Neuronal stem cell (in vitro differentiated cells): Measurements from ENCODE around the gene SMG1. TPM values are rescaled to one million over a fixed set of nuclear protein-coding genes. Genes with fewer than 3 reads are reported as not detected.
"Not testable (repeated sequence)": the region's sequence is repeated elsewhere in the genome, so short reads cannot be mapped to it uniquely, and the experiment has no call there.

Source experiments
- DNase-seq: peaks from one replicate; pipeline ENCODE4 v3.0.0-alpha.2; 2013; ENCODE audit warnings: low spot score
- H2AFZ ChIP-seq: one replicate; pipeline ENCODE4 v1.6.1; 2013; ENCODE audit warnings: mild to moderate bottlenecking, low read length, inconsistent platforms
- H2AK5ac ChIP-seq: 2 replicates; pipeline ENCODE4 v1.6.1; 2013; ENCODE audit warnings: low read depth, mild to moderate bottlenecking, inconsistent platforms, low read length, moderate library complexity, mixed read lengths
- H2BK120ac ChIP-seq: 2 replicates; pipeline ENCODE4 v1.6.1; 2013; ENCODE audit warnings: low read depth, mild to moderate bottlenecking, inconsistent platforms, low read length, moderate library complexity, mixed read lengths
- H2BK12ac ChIP-seq: one replicate; pipeline ENCODE4 v1.6.1; 2013; ENCODE audit warnings: low read length, inconsistent platforms
- H2BK15ac ChIP-seq: 2 replicates; pipeline ENCODE4 v1.6.1; 2013; ENCODE audit warnings: mild to moderate bottlenecking, low read length, inconsistent platforms, mixed read lengths
- H2BK5ac ChIP-seq: one replicate; pipeline ENCODE4 v1.6.1; 2013; ENCODE audit warnings: inconsistent platforms, mild to moderate bottlenecking, low read length, moderate library complexity
- H3K14ac ChIP-seq: one replicate; pipeline ENCODE4 v1.6.1; 2013; ENCODE audit warnings: low read length, inconsistent platforms
- H3K18ac ChIP-seq: 2 replicates; pipeline ENCODE4 v1.6.1; 2013; ENCODE audit warnings: low read length, inconsistent platforms
- H3K23ac ChIP-seq: 2 replicates; pipeline ENCODE4 v1.6.1; 2013; ENCODE audit warnings: low read depth, mild to moderate bottlenecking, mixed read lengths, low read length, inconsistent platforms; ENCODE audit not compliant: poor library complexity
- H3K27ac ChIP-seq: replicated peaks from 3 replicates; pipeline ENCODE4 v1.5.1; 2013; ENCODE audit warnings: low read length, inconsistent platforms
- H3K27me3 ChIP-seq, 3 experiments: 2 replicates each; pipeline ENCODE4 v1.6.1; 2013; ENCODE audit warnings: low read length in 3 of 3, mild to moderate bottlenecking in 2 of 3, inconsistent platforms in 1 of 3, low read depth in 1 of 3, mixed read lengths in 1 of 3, moderate library complexity in 1 of 3; ENCODE audit not compliant: control insufficient read depth in 3 of 3, insufficient read depth in 3 of 3
- H3K36me3 ChIP-seq, 2 donors: replicated peaks in 1 of 2; 2 replicates each; pipeline ENCODE4 v1.6.1; 2013; ENCODE audit warnings: low read length in 2 of 2; ENCODE audit not compliant: control insufficient read depth in 2 of 2, insufficient read depth in 2 of 2
- H3K4ac ChIP-seq: 2 replicates; pipeline ENCODE4 v1.6.1; 2013; ENCODE audit warnings: inconsistent platforms, mild to moderate bottlenecking, low read length, moderate library complexity
- H3K4me1 ChIP-seq, 2 donors: 1 replicate in 1 of 2; 2 replicates in 1 of 2; pipeline ENCODE4 v1.6.1; 2013; ENCODE audit warnings: low read length in 2 of 2, low read depth in 1 of 2; ENCODE audit not compliant: control insufficient read depth in 2 of 2, insufficient read depth in 1 of 2
- H3K4me2 ChIP-seq: one replicate; pipeline ENCODE4 v1.6.1; 2013; ENCODE audit warnings: mild to moderate bottlenecking, low read length, inconsistent platforms; ENCODE audit not compliant: insufficient read depth, poor library complexity, severe bottlenecking
- H3K4me3 ChIP-seq, 2 donors: 2 replicates each; pipeline ENCODE4 v1.5.1; 2013; ENCODE audit warnings: low read length in 2 of 2, mild to moderate bottlenecking in 2 of 2, inconsistent platforms in 1 of 2, moderate library complexity in 1 of 2
- H3K79me1 ChIP-seq: one replicate; pipeline ENCODE4 v1.6.1; 2013; ENCODE audit warnings: low read depth, mild to moderate bottlenecking, inconsistent platforms, low read length, moderate library complexity
- H3K9ac ChIP-seq: one replicate; pipeline ENCODE4 v1.6.1; 2013; ENCODE audit warnings: mild to moderate bottlenecking, low read depth, low read length, inconsistent platforms; ENCODE audit not compliant: poor library complexity
- H3K9me3 ChIP-seq, 2 donors: replicated peaks in 1 of 2; 2 replicates each; pipeline versions ENCODE3 to v1.6.1; 2013; ENCODE audit warnings: low read length in 2 of 2, mild to moderate bottlenecking in 2 of 2, inconsistent platforms in 1 of 2, low read depth in 1 of 2, mixed read lengths in 1 of 2, moderate library complexity in 1 of 2; ENCODE audit not compliant: control insufficient read depth in 2 of 2, insufficient read depth in 1 of 2
- H4K8ac ChIP-seq: one replicate; pipeline ENCODE4 v1.6.1; 2013; ENCODE audit warnings: low read depth, mild to moderate bottlenecking, inconsistent platforms, low read length, moderate library complexity
- H4K91ac ChIP-seq: one replicate; pipeline ENCODE4 v1.6.1; 2013; ENCODE audit warnings: low read length, low read depth, mild to moderate bottlenecking, inconsistent platforms; ENCODE audit not compliant: poor library complexity
- WGBS, 2 donors: extraction: QIAGEN DNeasy Blood & Tissue Kit; methylation state at CpG; one replicate each; pipeline ENCODE4 v1.1.7; 2013; ENCODE audit warnings: missing lambda C conversion rate in 2 of 2, mixed read lengths in 1 of 2; ENCODE audit not compliant: insufficient read length in 2 of 2, insufficient replicate concordance in 1 of 2; ENCODE audit errors: extremely low coverage in 2 of 2; 5-methylcytosine and 5-hydroxymethylcytosine counted together
- polyA plus RNA-seq, 2 experiments: library from polyadenylated mRNA; stranded (reverse); fragments of 200-250 nt; gene quantifications; one replicate each; pipeline ENCODE4 v1.2.3, GENCODE V29; 2013

The SMG1 gene
- polyA plus RNA-seq (2013, experiment 1 of 2) = 10.9 TPM
- polyA plus RNA-seq (2013, experiment 2 of 2) = 12.0 TPM

DNA sequence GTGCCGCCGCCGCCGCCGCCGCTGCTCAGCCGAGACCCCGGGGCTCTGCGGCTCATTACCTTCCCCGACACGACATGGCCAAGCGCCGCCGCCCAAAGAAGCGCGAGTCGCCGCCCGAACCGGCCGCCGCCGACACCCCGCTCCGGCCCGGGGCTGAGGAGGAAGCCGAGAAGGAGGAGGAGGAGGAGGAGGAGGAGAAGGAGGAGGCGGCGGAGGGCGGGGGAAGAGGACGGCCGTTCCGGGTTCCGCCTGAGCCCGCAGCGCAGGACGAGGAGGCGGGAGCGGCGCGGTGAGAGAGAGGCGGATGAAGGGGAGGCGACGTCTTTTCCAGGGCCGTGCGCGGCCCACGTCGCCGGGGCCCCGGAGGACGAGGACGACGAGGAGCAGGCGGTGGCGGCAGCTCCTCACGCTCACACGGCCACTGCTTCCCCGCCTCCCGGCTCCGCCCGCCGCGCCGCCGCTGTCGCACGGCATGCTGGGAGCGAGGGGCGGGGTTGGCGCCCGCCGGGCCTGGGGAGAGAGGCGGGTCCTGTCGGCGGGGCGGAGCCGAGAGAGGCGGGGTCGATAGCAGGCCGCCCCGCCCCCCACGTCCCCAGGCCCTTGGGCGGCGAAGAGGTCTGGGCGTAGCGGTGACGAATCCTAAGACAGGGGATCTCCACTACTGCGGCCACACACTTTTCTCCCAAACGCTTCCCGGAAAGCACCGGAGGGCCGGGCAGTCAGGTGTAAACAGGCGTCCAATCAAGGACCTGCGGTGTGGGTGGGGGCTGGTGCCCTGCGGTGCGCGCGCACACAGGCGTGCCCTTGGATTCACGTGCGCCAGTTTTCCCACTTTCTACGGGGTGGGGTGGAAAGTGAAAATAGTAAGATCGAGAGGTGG is at the start of gene SMG1:
Gene SMG1 (minus strand): TSS at position 423 of the 880 bp plus-strand sequence. CDS start 367 bp downstream, at position 56.
- not testable (repeated sequence) for H3K4ac ChIP-seq, H2BK15ac ChIP-seq, H4K8ac ChIP-seq, H3K27me3 ChIP-seq, H4K91ac ChIP-seq, H3K4me1 ChIP-seq, H2AK5ac ChIP-seq, H2BK120ac ChIP-seq, H3K36me3 ChIP-seq, H2BK5ac ChIP-seq, H3K79me1 ChIP-seq, H3K9me3 ChIP-seq
- peak within 1 kb of the TSS; percentile 80 for H3K23ac ChIP-seq
- DNase-seq = peak; percentile 96
- H3K27ac ChIP-seq = peak within 1 kb of the TSS; percentile 94
- peak within 1 kb of the TSS; percentile 82 for H3K14ac ChIP-seq
- H3K4me2 ChIP-seq = peak within 1 kb of the TSS; percentile 65
- peak within 1 kb of the TSS; percentile 94 for H3K18ac ChIP-seq
- peak within 1 kb of the TSS; percentile 84 for H3K9ac ChIP-seq
- H2BK12ac ChIP-seq = peak within 1 kb of the TSS; percentile 73
- WGBS, 2 donors = no CpG with 5 or more reads among the region's 104 CpGs
- H2AFZ ChIP-seq = peak within 1 kb of the TSS; percentile 96
- H3K4me3 ChIP-seq = peak within 1 kb of the TSS; percentile 57 to 95

DNA sequence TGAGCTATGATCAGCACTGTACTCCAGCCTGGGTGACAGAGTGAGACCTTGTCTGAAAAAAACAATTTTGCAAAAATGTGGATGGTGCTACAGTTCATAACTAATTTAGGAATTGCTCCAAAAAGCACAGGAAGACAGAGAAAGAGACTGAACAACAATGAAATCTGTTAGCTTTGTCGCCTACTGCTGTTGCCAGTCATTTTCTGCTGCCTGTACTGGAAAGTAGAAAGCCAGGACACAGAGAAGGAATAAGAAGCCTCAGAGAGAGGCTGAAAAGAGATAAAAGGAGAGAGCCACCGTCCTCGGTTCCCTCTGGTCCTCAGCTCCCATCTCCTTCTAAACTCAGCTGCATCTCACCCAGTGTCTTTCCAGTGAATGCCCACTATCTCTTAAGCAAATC is 48.9 kb upstream of the SMG1 start:
- no peaks in the 10 kb centered on the region for H3K4me1 ChIP-seq
- H3K9me3 ChIP-seq = no peaks in the 10 kb centered on the region
- no peaks in the 10 kb centered on the region for H3K79me1 ChIP-seq
- H2AFZ ChIP-seq = peak overlapping the region; percentile 56
- WGBS, 2 donors = no CpG with 5 or more reads among the region's 3 CpGs
- no peak overlapping the region for H3K4ac ChIP-seq
- H3K14ac ChIP-seq = no peak overlapping the region
- no peak overlapping the region for H2BK120ac ChIP-seq
- H3K4me2 ChIP-seq = no peak overlapping the region
- H3K23ac ChIP-seq = no peak overlapping the region
- H3K18ac ChIP-seq = no peak overlapping the region
- H4K91ac ChIP-seq = no peak overlapping the region
- H3K27me3 ChIP-seq = peaks cover 0 to 6% (median 0%) of the 10 kb centered on the region in 3 experiments
- no peak overlapping the region for H2BK15ac ChIP-seq
- H2BK12ac ChIP-seq = no peak overlapping the region
- H2AK5ac ChIP-seq = no peak overlapping the region
- no peak overlapping the region for H4K8ac ChIP-seq
- H3K4me3 ChIP-seq = no peak overlapping the region
- no peaks in the 10 kb centered on the region for H3K36me3 ChIP-seq
- no peak overlapping the region for H2BK5ac ChIP-seq
- H3K27ac ChIP-seq = no peak overlapping the region
- DNase-seq = no peak
- H3K9ac ChIP-seq = no peak overlapping the region

DNA sequence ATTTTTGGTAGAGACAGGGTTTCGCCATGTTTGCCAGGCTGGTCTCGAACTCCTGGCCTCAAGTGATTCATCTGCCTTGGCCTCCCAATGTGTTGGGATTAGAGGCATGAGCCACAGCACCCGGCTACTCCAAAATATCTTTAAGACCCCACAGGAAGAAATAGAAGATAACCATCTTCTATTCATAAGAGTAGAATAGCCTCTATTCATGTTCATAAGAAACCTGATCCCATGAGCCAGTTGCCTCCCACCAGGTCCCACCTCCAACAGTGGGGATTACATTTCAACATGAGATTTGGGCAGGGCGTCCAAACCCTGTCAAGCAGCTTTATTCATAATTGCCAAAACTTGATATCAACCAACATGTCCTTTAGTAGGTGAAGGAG is 43.6 kb upstream of the SMG1 start:
- Histone ChIP-seq H2BK120ac (no peak overlapping the region), H3K4ac (no peak overlapping the region), H2BK12ac (no peak overlapping the region), H2BK5ac (no peak overlapping the region), H2AK5ac (no peak overlapping the region), H4K8ac (no peak overlapping the region), H3K23ac (no peak overlapping the region), H2BK15ac (no peak overlapping the region), H3K27ac (no peak overlapping the region), H3K4me2 (no peak overlapping the region), H3K9ac (no peak overlapping the region), H3K14ac (no peak overlapping the region), H3K36me3 (no peaks in the 10 kb centered on the region), H4K91ac (no peak overlapping the region), H3K79me1 (no peaks in the 10 kb centered on the region), H3K9me3 (no peaks in the 10 kb centered on the region), H3K27me3 (no peaks in the 10 kb centered on the region), H2AFZ (no peak overlapping the region), H3K4me3 (no peak overlapping the region), H3K18ac (no peak overlapping the region), H3K4me1 (no peaks in the 10 kb centered on the region)
- no peak for DNase-seq
- no CpG with 5 or more reads among the region's 4 CpGs for WGBS, 2 donors

DNA sequence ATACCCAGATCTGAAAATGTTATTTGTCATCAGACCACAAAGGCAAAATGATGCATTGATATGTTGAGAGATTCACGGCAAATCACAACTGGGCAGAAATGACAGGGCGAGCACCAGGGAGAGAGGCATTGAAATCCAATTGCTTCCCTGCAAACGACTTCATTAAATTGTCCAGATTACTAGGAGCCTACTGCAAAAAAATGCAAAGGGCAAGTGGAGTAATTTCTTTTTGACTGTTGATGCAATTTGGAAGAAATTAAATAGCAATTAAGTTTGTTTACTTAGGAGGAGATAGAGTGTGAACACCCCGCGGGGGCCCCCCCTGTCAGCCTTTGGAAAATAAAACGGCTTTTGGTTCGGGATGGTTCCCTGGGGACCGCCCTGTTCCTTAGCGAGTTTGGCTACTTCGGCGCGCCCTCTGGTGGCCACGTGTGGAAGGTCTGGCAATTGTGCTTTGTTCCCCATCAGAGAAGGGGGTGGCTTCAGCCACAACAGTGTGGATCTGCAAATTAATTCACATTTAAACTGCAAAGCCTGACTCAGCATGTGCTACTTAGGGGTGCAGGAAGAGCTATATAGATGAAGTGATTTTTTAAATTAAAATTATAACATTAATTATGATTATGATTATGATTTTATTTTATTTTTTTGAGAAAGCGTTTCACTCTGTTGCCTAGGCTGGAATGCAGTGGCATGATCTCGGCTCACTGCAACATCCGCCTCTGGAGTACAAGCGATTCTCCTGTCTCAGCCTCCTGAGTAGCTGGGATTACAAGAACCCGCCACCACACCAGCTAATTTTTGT is 43.0 kb upstream of the SMG1 start:
- Histone ChIP-seq H4K8ac (no peak overlapping the region), H3K4me3 (peak overlapping the region in 1 of 2 donors; percentile 20), H3K27ac (no peak overlapping the region), H2AK5ac (no peak overlapping the region), H2BK5ac (no peak overlapping the region), H3K9ac (no peak overlapping the region), H3K4me1 (no peaks in the 10 kb centered on the region), H3K23ac (no peak overlapping the region), H2AFZ (peak overlapping the region; percentile 71), H3K14ac (no peak overlapping the region), H3K4ac (no peak overlapping the region), H3K27me3 (no peaks in the 10 kb centered on the region), H2BK12ac (no peak overlapping the region), H3K79me1 (no peaks in the 10 kb centered on the region), H3K4me2 (no peak overlapping the region), H3K36me3 (no peaks in the 10 kb centered on the region), H4K91ac (no peak overlapping the region), H2BK120ac (no peak overlapping the region), H2BK15ac (no peak overlapping the region), H3K9me3 (no peaks in the 10 kb centered on the region), H3K18ac (no peak overlapping the region)
- peak; percentile 84 for DNase-seq
- WGBS, 2 donors = no CpG with 5 or more reads among the region's 18 CpGs
